ENCODE results near the gene C22orf31. TPM values are rescaled to one million over a fixed set of nuclear protein-coding genes. Genes with fewer than 3 reads are reported as not detected.

Gene C22orf31
- total RNA-seq, 2 donors from 2014 or later, result 0.32 TPM; not detected in 1

DNA sequence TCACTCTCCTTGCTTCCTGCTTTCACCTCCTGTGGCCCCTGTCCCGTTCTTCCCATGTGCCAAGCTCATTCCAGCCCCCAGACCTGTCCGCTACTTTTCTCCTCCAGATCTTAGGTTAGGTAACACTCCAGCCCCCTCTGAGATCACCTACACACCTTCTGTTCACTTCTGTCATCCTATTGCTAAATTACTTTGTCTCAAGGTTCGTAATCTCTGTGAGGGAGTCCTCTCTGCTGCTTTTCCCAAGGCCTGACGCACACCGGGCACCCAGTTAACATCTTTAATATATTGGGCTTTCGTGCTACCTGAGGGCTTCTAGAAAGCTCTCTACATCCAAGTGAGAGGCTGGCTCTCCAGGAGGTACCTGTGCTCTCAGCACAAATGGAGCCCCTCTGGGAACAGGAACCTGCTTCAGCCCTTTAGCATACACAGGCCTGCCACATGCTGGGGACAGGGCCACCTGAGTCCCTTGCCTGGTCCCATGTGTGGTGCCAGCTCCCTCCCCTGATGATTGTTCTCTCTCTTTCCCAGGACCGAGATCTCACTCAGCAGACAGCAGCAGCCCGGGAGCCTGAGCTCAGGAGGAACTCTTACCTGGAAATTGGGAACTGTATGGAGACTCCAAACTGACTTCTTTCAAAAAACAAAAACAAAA lies 8.5 kb downstream of the C22orf31 start:
- no peaks in the 10 kb centered on the region for H3K4me1 ChIP-seq
- H3K9me3 ChIP-seq, result no peaks in the 10 kb centered on the region
- no peak overlapping the region for H3K4me3 ChIP-seq
- intact Hi-C loops (cut with DNase I), result no loop called here
- no peak overlapping the region for H3K9ac ChIP-seq (ENCODE audit: low read depth in 2 of 2, low read length in 2 of 2)
- no peaks in the 10 kb centered on the region for H3K36me3 ChIP-seq
- no peak for DNase-seq
- no peak for TF ChIP-seq CTCF (IDR thresholded peaks at IDR 0.05)
- no peak overlapping the region for H3K27ac ChIP-seq
- no peaks in the 10 kb centered on the region for H3K27me3 ChIP-seq

- Histone ChIP-seq H3K27me3 (no peaks in the 10 kb centered on the region), H3K27ac (no peak overlapping the region), H3K4me1 (no peaks in the 10 kb centered on the region), H3K4me3 (no peak overlapping the region), H3K9me3 (no peaks in the 10 kb centered on the region), H3K36me3 (no peaks in the 10 kb centered on the region), H3K9ac (ENCODE audit: low read depth in 2 of 2, low read length in 2 of 2) (no peak overlapping the region)
- DNase-seq, result no peak
- intact Hi-C loops (cut with DNase I), result no loop called here
- TF ChIP-seq CTCF (IDR thresholded peaks at IDR 0.05), result no peak
Observed at GRCh38 chr22:29050457-29050856, 11.2 kb downstream of the C22orf31 start.

GRCh38 chr22:29049655-29050263 lies 11.9 kb downstream of the C22orf31 start:
- no peak overlapping the region for H3K4me3 ChIP-seq
- H3K4me1 ChIP-seq, result no peaks in the 10 kb centered on the region
- H3K27ac ChIP-seq, result no peak overlapping the region
- H3K9me3 ChIP-seq, result no peaks in the 10 kb centered on the region
- H3K27me3 ChIP-seq, result no peaks in the 10 kb centered on the region
- no peaks in the 10 kb centered on the region for H3K36me3 ChIP-seq
- no peak overlapping the region for H3K9ac ChIP-seq (ENCODE audit: low read depth in 2 of 2, low read length in 2 of 2)
- intact Hi-C loops (cut with DNase I), result loop anchor here (10.0 kb wide), 2 partner anchors 105 to 195 kb away; no protein-coding TSS in a partner anchor
- TF ChIP-seq CTCF (IDR thresholded peaks at IDR 0.05), result no peak
- DNase-seq, result no peak

GRCh38 chr22:29048822-29049654 lies 12.6 kb downstream of the C22orf31 start:
- Histone ChIP-seq H3K9ac (ENCODE audit: low read depth in 2 of 2, low read length in 2 of 2) (no peak overlapping the region), H3K4me3 (no peak overlapping the region), H3K9me3 (no peaks in the 10 kb centered on the region), H3K27ac (no peak overlapping the region), H3K4me1 (no peaks in the 10 kb centered on the region), H3K27me3 (no peaks in the 10 kb centered on the region), H3K36me3 (no peaks in the 10 kb centered on the region)
- TF ChIP-seq CTCF (IDR thresholded peaks at IDR 0.05), result no peak
- intact Hi-C loops (cut with DNase I), result loop anchor here (10.0 kb wide), 2 partner anchors 106 to 196 kb away; no protein-coding TSS in a partner anchor
- DNase-seq, result no peak

- H3K36me3 ChIP-seq, result no peaks in the 10 kb centered on the region
- H3K9me3 ChIP-seq, result no peaks in the 10 kb centered on the region
- no peak overlapping the region for H3K9ac ChIP-seq (ENCODE audit: low read depth in 2 of 2, low read length in 2 of 2)
- intact Hi-C loops (cut with DNase I), result loop anchor here (10.0 kb wide), 2 partner anchors 110 to 200 kb away; no protein-coding TSS in a partner anchor
- no peaks in the 10 kb centered on the region for H3K27me3 ChIP-seq
- no peak for TF ChIP-seq CTCF (IDR thresholded peaks at IDR 0.05)
- no peak for DNase-seq
- H3K27ac ChIP-seq, result peak overlapping the region; percentile 34
- H3K4me1 ChIP-seq, result no peaks in the 10 kb centered on the region
- no peak overlapping the region for H3K4me3 ChIP-seq
Observed at GRCh38 chr22:29044657-29045176, 16.9 kb downstream of the C22orf31 start.

Measured in colonic mucosa (tissue), 4 donors.